ENCODE results near the gene HNRNPC.
"Not testable (repeated sequence)": the region's sequence is repeated elsewhere in the genome, so short reads cannot be mapped to it uniquely, and the experiment has no call there.

Gene HNRNPC

GRCh38 chr14:21269252-21270046 is at the start of gene HNRNPC:
Gene HNRNPC (minus strand): TSS chr14:21269442. CDS start chr14:21234193, 35,249 bp downstream.
- DNase-seq, result peak; percentile 99

- DNase-seq, result peak; percentile 7
Measured at GRCh38 chr14:21317398-21317797, 48.2 kb upstream of the HNRNPC start.

- no peak for DNase-seq
Measured at GRCh38 chr14:21313512-21313911, 44.3 kb upstream of the HNRNPC start.

- no peak for DNase-seq
Measured at GRCh38 chr14:21311614-21312013, 42.4 kb upstream of the HNRNPC start.

- no peak for DNase-seq
Measured at GRCh38 chr14:21309956-21310355, 40.7 kb upstream of the HNRNPC start.

- no peak for DNase-seq
Measured at GRCh38 chr14:21309238-21309636, 40.0 kb upstream of the HNRNPC start.

GRCh38 chr14:21308479-21309237 is 39.4 kb upstream of the HNRNPC start:
- peak; percentile 93 for DNase-seq

GRCh38 chr14:21308132-21308478 is 38.9 kb upstream of the HNRNPC start:
- DNase-seq, result peak; percentile 25

- no peak for DNase-seq
Measured at GRCh38 chr14:21307637-21308036, 38.4 kb upstream of the HNRNPC start.

GRCh38 chr14:21302836-21303140 is 33.5 kb upstream of the HNRNPC start:
- not testable (repeated sequence) for DNase-seq

- no peak for DNase-seq
Measured at GRCh38 chr14:21302013-21302835, 33.0 kb upstream of the HNRNPC start.

GRCh38 chr14:21300892-21301291 is 31.6 kb upstream of the HNRNPC start:
- DNase-seq, result peak; percentile 14

GRCh38 chr14:21299562-21300130 is 30.4 kb upstream of the HNRNPC start:
- DNase-seq, result no peak

- DNase-seq, result no peak
Measured at GRCh38 chr14:21298358-21298757, 29.1 kb upstream of the HNRNPC start.

GRCh38 chr14:21294026-21294425 is 24.8 kb upstream of the HNRNPC start:
- not testable (repeated sequence) for DNase-seq

- DNase-seq, result no peak
Measured at GRCh38 chr14:21287168-21287567, 17.9 kb upstream of the HNRNPC start.

- not testable (repeated sequence) for DNase-seq
Measured at GRCh38 chr14:21286516-21286915, 17.3 kb upstream of the HNRNPC start.

- DNase-seq, result not testable (repeated sequence)
Measured at GRCh38 chr14:21281917-21282316, 12.7 kb upstream of the HNRNPC start.

- no peak for DNase-seq
Measured at GRCh38 chr14:21279783-21280182, 10.5 kb upstream of the HNRNPC start, which contains the start of gene RPGRIP1. Gene RPGRIP1 (plus strand): TSS chr14:21280083. CDS start chr14:21287977, 7,894 bp downstream.

- no peak for DNase-seq
Measured at GRCh38 chr14:21278632-21279031, 9.4 kb upstream of the HNRNPC start.

GRCh38 chr14:21275261-21275858 is 6.1 kb upstream of the HNRNPC start:
- no peak for DNase-seq

GRCh38 chr14:21272661-21273060 is 3.4 kb upstream of the HNRNPC start:
- not testable (repeated sequence) for DNase-seq
